ENCODE results near the gene ARHGAP29.

Gene ARHGAP29

DNA sequence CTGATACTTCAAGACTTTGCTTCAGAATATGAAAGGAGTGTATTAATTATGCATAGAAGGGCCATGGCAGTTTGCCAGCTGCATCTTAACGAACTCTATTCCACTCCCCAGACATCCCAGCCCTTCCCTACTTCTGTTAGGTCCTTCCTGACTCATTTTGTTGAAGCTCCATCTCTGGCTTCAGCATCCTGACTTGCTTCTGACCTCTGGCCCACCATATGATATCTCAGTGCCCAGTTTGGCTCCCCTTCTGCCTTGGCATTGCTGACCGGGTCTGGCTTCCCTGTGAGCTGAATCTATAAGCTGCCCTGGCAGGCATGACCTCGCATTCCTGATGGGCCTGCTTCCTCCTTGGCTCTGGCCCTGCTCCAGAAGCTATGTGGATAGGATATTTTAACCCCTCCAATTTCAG lies 27.6 kb upstream of the ARHGAP29 start:
- DNase-seq (ENCODE audit: low read depth): no peak

DNA sequence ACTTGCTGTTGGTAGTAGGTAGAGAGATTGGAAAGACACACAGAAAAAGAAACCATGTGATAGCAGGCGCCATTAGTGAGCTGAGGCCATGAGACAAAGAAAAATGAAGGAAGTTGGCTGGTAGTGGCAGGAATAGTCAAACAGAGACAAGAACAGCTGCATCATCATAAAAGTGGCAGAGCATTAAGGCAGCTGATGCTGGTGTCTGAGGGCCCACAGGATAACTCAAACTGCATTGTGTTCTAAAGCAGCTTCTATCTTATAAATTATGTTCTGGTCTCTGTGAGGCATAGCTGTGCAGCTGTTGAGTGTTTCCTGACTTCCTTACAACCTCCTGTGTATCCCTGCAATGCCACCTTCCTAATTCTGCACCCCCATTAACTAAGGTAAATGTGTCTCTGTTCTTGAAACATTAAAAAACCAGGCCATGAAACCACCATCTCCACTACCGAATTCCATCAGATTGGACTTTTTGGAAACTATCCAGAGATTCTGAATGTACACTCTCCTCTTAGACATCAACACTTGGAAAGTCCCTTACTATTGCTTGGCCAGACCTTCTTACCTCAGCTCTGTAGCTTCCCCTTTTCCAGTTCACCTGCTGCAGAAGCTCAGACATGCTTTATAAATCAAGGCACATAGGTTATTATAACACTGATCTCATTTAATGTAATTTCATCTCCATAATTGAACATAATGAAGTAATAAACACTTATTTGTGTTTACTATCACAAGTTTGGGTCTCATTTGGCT lies 23.4 kb upstream of the ARHGAP29 start:
- DNase-seq (ENCODE audit: low read depth): no peak

DNA sequence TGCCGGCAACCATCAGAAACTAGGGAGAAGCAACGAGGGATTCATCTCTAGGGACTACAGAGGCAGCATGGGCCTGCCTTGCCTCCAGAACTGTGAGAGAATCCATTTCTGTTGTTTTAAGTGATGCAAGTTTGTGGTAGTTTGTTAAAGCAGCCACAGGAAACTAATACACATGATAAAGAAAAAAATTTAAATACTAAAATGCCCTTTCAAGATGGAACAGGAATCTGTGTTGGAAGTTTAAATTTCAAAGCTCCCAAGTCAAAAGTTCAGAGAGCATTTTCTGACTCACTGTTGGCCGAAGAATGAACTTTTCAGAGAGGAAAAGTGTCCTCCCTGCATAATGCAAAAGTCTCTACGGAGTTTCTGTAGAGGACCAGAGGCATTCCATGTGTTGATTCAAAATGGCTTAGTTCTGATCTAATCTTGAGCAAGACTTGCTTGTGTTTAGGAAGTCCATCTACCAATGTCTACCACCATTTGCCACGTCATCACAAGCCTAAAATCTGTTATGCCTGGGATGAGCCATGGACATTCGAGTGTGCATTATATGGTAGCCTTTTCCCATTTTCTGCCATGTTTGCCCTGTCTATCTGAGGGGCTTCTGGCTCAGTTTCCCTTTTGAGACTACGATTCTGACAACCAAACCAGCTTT lies 22.4 kb upstream of the ARHGAP29 start:
- no peak for DNase-seq (ENCODE audit: low read depth)

DNA sequence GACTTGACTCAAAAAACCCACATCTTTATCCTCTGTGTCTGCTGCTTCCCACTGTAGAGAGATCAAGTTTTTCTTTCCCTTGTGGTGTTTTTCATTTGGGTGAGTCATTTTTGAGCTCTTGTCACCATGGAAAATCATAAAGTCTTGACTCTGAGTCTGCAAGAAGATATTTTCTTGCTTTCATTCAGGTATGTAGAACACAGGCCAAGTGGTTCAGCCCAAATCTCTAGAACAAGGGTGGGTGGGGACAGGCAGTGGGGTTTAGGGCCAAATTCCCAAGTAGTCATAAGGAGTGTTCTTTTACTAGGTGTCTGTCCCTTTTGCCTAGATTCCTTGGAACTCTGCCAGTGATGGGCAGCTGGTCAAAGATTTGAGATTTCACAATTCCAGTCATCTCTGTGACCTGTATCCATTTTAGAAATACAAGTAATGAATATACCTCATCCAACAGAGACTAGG lies 21.5 kb upstream of the ARHGAP29 start:
- DNase-seq (ENCODE audit: low read depth): peak; percentile 93

DNA sequence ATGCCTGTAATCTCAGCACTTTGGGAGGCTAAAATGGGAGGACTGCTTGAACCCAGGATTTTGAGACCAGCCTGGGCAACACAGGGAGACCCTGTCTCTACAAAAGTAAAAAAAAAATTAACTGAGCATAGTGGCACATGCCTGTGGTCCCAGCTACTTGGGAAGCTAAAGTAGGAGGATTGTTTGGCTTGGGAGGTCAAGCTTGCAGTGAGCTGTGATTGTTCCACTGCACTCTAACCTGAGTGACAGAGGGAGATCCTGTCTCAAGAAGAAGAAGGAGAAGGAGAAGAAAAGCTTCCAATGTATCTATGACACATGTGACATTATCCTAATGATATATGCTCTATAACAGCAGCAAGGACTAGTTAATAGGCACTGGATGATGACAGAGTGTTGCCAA lies 20.1 kb upstream of the ARHGAP29 start:
- DNase-seq (ENCODE audit: low read depth): no peak

DNA sequence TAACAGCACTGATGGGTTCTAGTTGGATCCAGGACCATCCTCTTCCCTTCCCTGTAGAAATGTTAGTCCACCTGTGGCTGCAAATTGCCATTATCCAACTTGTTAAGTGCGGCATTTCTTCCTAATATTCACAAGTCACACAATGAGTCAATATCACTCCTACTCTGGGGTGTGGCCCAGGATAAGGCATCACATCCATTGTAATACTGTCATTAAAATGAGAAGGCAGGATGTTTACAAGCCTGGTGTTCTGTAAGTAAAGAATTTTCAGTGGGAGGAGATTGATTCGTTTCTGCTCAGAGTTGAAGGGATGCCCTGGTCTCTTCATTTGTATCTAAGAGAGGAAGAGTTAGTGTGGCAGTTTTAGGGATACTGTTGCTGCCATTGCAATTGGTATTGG lies 18.1 kb upstream of the ARHGAP29 start:
- no peak for DNase-seq (ENCODE audit: low read depth)

DNA sequence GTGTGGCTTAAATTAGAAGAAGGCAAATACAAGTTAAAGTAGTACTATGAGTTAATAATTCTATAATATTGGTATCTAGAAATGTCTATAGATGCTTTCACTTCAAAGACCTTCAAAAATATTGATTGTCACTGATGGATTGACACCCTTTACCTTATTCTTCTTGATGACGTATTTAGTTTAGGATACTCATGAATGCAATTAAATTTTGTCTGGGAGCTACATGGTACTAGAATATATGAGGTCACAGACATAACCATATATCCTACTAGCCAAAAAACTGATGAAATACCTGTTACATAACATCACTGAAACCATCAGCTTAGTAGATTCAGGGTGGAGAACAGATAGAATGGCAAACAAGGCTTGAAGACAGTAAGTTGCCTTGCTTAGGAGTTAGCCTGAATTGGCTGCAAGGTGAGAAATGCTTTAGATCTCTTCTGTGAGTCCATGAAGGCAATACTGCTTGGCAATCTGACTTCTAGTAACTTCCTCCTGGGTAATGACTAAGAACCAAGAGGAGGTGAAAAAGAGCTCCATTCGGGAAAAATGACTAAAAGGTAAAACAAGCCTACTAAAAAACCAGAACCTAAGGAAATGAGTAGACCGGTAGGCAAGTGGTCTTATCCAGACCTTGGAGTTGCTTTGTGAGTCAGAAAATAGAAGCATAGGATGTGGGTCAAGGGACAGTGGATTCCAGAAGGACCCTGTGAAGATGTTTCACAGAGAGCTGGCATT lies 16.9 kb upstream of the ARHGAP29 start:
- no peak for DNase-seq (ENCODE audit: low read depth)

DNA sequence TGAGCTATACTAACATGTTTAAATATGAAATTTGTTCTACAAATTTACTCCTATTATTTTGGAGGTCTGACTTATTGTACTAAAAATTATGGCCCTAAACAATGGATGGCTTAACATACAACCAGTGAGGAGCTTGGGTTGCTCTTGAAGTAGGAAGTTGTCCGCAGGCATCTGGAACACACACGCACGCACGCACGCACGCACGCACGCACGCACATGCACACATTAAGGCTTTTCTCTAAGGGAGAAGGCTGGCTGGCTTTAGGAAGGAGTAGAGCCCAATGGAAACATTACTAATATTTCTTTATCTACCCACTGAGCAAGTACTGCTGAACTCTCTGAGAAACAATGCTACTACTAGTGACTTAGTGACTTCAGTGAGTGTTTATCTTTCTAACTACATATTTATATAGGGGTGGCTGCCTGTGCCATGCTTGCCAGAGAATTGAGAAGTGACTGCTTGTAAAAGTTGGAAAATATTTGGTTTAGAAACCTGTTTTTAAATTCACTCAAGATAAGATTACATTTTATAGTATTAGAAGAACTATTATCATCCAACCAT lies 16.2 kb upstream of the ARHGAP29 start:
- no peak for DNase-seq (ENCODE audit: low read depth)

DNA sequence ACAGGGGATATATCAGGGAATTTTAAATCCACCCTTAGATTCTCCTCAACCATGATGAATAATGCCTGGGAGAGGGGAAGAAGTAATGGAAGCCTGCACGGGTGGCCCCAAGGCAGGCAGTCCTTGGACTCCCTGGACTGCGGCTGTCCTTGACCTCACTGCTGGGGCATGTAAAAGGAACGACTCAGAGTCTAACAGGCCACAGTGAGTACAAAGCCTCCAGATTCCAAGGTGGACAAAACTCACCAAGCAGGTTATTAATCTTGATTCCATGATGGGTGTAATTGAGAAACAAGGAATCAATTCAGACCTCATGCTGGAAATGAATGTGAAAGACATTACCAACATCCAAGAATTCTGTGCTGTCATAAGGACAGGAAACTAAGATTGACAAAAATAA lies 13.0 kb upstream of the ARHGAP29 start:
- no peak for DNase-seq (ENCODE audit: low read depth)

DNA sequence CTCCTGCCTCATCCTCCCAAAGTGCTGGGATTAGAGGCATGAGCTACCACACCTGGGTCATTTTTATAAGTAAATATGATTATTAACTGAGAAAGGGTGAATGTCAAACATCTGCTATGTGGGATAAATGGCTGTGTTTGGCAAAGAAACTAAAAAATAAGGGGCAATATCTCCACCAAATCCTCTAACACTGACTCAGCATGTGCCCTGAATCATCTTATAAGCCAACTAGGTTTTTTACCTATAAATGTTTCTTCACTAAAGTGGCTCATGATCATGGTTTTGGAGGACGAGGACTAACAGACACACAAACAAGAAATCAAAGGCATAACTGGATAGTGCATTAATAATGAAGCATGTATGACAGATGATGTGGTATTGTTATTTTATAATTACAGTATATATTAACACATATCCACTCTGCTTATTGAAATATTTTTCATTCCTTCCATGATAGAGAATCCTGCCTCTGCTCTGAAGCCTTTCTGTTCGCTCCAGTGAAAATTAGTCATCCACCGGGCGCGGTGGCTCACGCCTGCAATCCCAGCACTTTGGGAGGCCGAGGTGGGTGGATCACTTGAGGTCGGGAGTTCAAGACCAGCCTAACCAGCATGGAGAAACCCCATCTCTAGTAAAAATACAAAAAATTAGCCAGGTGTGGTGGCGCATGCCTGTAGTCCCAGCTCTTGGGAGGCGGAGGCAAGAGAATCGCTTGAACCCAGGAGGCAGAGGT lies 11.7 kb upstream of the ARHGAP29 start:
- no peak for DNase-seq (ENCODE audit: low read depth)

DNA sequence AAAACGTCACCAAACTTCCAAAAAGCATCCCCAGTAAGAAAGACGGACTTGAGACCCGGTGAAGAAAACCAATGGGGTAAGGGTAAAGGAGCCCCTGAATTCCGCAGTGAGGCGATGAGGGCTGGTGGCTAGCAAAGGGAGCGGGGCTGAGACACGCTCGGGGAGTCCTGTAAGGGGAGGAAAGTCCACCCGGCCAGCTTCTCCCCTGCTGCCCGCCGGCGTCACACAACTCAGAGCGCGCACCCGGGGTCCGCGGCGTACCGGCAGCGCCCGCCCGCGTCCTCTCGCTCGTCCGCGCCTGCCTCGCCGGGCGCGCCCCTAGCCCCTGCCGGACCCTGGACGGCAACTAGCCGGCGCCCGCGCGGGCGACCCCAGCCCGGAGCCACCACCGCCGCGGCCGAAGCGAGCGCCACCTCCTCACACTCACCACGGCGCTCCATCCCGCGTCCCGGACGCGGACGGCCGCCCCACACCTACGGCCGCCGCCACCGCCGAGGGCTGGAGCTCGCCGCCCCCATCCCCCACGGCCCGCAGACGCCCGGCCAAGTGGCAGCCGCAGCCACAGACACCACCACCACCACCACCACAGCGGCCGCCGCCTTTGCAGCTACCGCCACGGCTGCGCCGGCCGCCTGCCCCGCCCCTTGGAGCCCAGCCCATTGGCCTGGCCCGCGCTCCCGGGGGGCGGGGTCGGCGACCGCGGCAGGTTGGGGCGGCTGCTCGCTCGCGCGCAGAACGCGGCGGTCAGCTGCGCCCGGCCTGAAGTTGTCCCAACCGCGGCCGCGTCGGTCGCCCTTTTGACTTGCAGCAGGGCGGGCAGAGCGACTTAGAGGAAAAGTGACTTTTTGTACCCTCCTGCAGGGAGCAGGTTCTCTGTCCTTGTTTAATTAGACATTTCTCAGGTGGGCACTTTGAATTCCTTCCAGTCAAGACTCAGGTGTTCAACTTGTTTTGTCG lies 10.0 kb upstream of the ARHGAP29 start:
- no peak for DNase-seq (ENCODE audit: low read depth)

DNA sequence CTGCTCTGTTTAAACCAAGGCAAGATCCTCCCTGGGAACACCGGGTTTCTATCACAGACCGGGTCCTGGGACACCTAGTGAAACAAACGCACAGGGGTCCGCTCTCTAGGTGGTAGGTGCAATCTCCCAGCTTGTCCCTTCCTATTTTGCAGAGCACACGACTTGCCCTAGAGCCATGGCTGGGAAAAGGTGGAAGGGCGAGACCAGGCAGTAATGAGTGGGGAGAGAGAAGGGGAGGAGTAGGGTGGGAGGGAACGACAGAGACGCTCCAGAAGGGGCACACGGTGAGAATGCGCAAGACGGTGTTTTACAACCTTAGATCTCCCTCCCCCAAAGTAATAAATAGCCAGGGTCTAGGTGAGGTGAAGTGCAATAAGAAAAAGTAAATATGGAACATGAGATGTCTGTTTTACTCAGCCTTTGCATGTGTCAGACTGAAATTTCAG lies 9.3 kb upstream of the ARHGAP29 start:
- no peak for DNase-seq (ENCODE audit: low read depth)

DNA sequence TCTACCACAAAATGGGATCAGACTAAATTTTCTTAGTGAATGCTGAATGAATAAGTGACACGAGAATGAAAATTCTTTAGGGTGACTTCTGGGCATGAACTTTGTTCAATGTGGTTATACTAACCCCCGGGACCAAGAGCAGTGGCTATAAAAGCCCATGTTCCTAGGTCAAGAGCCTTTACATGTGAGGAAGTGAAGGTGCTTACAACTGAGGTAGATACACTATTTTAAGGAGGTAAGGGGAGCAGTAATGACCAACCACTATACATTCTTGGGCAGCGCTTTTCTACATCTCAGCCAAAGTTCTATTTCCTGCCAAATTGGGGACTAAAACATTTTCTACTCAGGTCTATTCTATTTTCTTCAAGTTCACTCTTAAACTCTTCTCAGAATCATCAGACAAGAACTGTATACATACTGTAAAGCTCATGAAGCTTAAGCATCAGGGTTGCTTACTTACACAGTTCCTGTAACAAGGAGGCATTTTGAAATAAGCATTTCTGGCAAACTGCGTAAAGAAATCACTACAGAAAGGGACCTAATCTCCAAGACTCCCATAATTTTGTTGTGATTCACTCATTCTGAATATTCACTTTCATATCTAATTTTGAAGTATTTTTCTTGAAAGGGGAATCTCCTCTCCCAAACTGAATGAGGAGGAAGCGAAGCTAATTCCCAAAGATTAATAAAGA lies 8.5 kb upstream of the ARHGAP29 start:
- no peak for DNase-seq (ENCODE audit: low read depth)

DNA sequence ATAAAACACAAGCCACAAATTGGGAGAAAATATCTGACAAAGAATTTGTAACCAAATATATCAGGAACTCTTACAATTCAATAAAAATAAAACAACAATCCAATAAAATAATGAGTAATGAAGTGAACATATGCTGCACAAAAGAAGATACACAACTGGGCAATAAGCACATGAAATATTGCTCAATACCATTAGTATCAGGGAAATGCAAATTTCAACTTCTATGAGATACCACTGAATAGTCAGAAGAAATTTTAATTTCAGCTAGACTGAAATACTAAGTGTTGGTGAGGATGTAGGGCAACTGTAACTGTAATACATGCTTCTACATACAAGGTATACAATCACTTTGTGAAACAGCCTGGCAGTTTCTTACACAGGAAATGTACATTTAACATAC lies 7.4 kb upstream of the ARHGAP29 start:
- no peak for DNase-seq (ENCODE audit: low read depth)

DNA sequence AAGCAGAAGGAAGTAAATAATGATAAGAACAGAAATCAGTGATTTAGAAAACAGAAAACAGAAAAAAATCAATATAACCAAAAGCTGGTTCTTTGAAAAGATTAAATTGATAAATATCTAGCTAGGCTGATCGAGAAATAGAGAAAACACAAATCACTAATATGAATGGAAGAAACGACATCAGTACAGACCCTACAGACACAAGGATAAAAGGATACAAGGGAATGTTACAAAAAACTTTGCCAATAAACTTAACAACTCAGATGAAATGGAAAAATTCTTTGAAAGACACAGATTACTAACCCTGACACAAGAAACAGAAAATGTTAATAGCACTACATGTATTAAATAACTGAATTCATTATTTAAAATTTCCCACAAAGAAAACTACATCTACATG lies 6.3 kb upstream of the ARHGAP29 start:
- no peak for DNase-seq (ENCODE audit: low read depth)

DNA sequence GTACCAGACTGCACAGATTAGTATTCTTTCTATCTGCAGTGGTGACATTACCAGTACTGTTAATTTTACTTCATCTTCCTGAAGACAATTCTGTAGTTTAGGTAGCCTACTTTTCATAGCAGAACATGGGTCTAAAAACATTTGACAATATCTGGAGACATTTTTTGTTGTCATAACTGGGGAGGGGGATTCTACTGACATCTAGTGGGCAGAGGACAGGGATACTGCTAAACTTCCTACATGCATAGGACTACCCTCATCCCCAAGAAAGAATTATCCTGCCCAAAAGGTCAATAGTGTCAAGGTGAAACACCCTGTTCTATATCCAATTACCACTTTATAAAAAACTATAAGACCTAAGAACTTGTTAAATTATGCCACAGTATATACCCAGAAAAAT lies 3.4 kb upstream of the ARHGAP29 start:
- no peak for DNase-seq (ENCODE audit: low read depth)

DNA sequence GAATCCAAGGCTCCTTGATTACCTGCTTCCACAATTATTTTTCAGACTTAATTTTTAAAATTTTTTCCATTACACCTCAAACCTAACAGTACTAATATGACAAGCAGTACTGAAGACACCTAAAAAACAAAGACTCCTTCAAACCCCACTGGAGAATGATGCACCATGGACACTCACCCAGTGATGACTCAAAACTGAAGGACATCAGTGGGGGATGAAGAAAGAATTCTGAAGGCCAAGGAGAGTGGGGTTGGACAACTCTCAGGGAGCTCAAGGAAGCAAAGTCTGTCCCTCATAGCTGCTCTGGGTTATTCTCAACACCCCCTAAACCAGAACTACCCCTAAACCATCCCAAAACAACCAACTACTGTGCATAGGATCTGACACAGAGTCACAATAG lies 2.4 kb upstream of the ARHGAP29 start:
- DNase-seq (ENCODE audit: low read depth): no peak

DNA sequence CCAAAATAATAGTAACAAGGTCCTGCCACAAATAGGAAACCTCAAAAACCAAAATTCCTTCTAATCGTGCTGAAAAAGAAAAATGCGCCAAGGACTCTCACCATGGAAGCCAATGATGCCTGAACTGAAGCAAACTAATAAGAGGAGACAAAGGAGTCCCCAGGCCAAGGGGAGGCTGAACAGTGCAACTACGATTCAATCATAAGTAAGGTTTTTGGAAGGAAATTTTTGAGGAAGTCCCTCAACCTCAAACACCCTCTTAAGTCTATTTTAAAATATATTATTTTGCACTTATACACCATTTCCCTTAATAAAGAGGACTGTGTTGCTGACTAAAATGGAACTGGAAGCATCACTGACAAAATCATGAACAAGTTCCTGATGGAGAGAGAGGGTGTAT lies 1.7 kb upstream of the ARHGAP29 start:
- DNase-seq (ENCODE audit: low read depth): no peak

DNA sequence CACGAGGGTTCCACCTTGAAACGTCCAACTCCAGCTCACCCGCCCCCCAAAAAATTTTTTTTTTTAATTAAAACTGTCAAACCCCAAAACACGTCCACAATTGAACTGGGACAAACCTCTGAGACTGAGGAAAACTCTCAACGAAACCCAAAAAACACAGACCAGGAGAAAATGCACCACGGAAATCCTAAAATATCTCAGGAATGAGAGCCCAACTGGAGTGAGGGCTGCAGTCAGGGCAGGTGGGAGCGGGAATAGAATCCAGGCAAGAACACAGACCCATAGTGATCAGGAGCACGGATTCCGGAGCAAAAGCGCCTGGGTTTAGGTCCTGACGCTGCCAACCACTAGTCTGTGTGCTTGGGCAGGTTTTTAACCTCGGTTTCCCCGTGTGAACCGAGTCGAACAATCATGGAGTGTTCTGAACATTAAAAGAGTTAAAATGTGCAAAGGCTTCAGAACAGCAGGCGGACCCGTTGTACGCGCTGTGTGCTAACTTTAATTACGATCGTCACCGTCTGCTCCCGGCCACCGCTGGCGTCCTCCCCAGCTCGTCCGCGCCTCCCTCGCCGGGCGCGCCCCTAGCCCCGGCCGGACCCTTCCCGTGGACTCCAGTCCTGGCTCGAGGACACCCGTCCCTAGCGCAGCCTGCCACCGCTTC lies 624 bp downstream of the ARHGAP29 start:
- no peak for DNase-seq (ENCODE audit: low read depth)

DNA sequence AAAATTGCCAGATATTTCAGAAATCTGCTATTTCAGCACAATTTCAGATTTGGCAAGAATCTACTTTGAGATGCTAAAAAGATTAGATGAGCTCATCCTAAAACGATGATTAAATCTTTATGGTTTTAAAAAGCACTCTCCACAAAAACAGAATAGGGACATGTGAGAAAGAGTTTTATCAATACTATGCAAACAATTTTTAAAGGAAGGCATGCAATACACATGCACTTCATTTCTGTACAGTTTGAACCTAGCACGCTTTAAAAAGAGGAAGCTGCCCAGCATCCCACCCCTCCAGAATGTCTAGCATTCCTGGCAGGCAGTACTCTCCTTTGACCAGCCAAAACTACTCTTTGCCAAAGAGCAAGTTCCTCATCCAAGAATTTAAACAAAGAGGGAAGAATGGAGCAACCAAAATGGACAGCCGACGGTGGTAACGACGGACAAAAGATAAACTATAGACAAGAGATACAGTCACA lies 1.3 kb downstream of the ARHGAP29 start:
- DNase-seq (ENCODE audit: low read depth): no peak
